Calu3 (cell line): ENCODE measurements around the gene ITPRID1. TPM values are rescaled to one million over a fixed set of nuclear protein-coding genes. Genes with fewer than 3 reads are reported as not detected.

Experiments used
- BruUV-seq: library from RNA; stranded (reverse); fragments of 400-500 nt; replicated peaks from 2 replicates; lab custom pipeline; 2021; lab: Mats Ljungman, UMichigan
- CTCF ChIA-PET: fragments of 300-600 bp; sonication (Branson Sonifier 250); formaldehyde crosslinking; loops from one replicate; lab custom pipeline; 2022; ENCODE audit warnings: antibody characterized with exemption; lab: Charles Lee
- DNase-seq: peaks from one replicate; pipeline ENCODE4 v3.0.0; 2022
- H3K27ac Mint-ChIP-seq: one replicate; pipeline ENCODE4 v1.8.0; 2022; ENCODE audit warnings: mixed read lengths; ENCODE audit not compliant: unreplicated experiment
- H3K27me3 Mint-ChIP-seq: one replicate; pipeline ENCODE4 v1.8.0; 2022; ENCODE audit warnings: mixed read lengths; ENCODE audit not compliant: unreplicated experiment
- H3K36me3 Mint-ChIP-seq: one replicate; pipeline ENCODE4 v1.8.0; 2022; ENCODE audit warnings: mild to moderate bottlenecking, moderate library complexity, mixed read lengths; ENCODE audit not compliant: insufficient read depth, unreplicated experiment
- H3K4me1 Mint-ChIP-seq: one replicate; pipeline ENCODE4 v1.8.0; 2022; ENCODE audit warnings: mild to moderate bottlenecking, low read depth, mixed read lengths; ENCODE audit not compliant: unreplicated experiment
- H3K4me3 Mint-ChIP-seq: one replicate; pipeline ENCODE4 v1.8.0; 2022; ENCODE audit warnings: mild to moderate bottlenecking, low read depth, moderate library complexity, mixed read lengths; ENCODE audit not compliant: unreplicated experiment
- H3K9me3 Mint-ChIP-seq: one replicate; pipeline ENCODE4 v1.8.0; 2022; ENCODE audit warnings: low read depth, mixed read lengths; ENCODE audit not compliant: unreplicated experiment
- intact Hi-C: fragments of 100-400 bp; cut with micrococcal nuclease; formaldehyde crosslinking; loops from one replicate; pipeline ENCODE4 v1.10.0; 2022; ENCODE audit not compliant: unreplicated experiment
- total RNA-seq: library from RNA; stranded (reverse); gene quantifications from 2 replicates; pipeline ENCODE4 v1.2.3, GENCODE V29; 2022
- TF ChIP-seq, protein P1 (sequence below): fragments of 200-600 bp; IDR thresholded peaks from one replicate; pipeline ENCODE4 v1.8.0; 2022; ENCODE audit warnings: antibody characterized with exemption; ENCODE audit not compliant: unreplicated experiment

ITPRID1 gene
- total RNA-seq, 1 experiment from 2014 or later: 3.8 TPM

DNA sequence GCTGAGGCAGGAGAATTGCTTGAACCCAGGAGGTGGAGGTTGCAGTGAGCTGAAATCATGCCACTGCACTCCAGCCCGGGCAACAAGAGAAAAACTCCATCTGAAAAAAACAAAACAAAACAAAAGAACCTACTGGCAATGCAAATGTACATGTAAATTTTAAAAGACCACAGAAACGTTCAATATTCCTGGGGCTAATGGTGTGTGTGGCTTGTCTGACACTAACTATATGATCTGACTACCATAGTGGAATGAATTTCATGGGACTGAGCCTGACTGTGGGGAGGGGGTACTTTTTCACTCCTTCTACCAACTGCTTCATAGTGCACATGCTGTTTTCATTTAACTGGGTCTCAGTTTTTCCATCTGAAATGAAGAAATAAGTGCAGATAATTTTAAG is 69.6 kb downstream of the ITPRID1 start:
- H3K9me3 Mint-ChIP-seq: peaks cover 3% of the 10 kb centered on the region
- no peak overlapping the region for H3K4me3 Mint-ChIP-seq
- CTCF ChIA-PET: interaction anchor here (1.0 kb wide), 1 partner anchor 33 kb away, joined by 3 read pairs; no protein-coding TSS in a partner anchor
- TF ChIP-seq, protein P1, sequence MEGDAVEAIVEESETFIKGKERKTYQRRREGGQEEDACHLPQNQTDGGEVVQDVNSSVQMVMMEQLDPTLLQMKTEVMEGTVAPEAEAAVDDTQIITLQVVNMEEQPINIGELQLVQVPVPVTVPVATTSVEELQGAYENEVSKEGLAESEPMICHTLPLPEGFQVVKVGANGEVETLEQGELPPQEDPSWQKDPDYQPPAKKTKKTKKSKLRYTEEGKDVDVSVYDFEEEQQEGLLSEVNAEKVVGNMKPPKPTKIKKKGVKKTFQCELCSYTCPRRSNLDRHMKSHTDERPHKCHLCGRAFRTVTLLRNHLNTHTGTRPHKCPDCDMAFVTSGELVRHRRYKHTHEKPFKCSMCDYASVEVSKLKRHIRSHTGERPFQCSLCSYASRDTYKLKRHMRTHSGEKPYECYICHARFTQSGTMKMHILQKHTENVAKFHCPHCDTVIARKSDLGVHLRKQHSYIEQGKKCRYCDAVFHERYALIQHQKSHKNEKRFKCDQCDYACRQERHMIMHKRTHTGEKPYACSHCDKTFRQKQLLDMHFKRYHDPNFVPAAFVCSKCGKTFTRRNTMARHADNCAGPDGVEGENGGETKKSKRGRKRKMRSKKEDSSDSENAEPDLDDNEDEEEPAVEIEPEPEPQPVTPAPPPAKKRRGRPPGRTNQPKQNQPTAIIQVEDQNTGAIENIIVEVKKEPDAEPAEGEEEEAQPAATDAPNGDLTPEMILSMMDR: no peak
- BruUV-seq: no TSS peak
- DNase-seq: no peak
- intact Hi-C loops: no loop called here
- no peaks in the 10 kb centered on the region for H3K27me3 Mint-ChIP-seq
- no peak overlapping the region for H3K27ac Mint-ChIP-seq
- no peaks in the 10 kb centered on the region for H3K4me1 Mint-ChIP-seq
- H3K36me3 Mint-ChIP-seq: no peaks in the 10 kb centered on the region

DNA sequence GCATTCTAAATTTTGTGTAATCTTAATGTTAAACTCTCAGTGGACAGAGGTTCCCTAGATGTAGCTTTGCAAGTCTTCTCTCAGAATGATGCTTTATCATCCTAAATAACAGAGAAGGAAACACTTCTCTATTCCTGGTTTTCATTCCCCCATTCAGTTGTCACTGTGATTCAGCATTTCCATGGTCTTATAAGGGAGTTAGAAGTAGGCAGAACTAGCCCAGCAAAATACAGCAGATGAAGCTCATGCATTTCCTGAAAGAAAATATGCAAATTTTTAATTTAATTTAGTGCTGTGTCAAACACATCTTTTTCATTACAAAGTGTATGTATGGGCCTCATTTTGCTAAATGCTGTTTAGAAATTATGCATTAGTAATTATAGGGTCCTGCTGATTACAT is 70.1 kb downstream of the ITPRID1 start:
- H3K27me3 Mint-ChIP-seq: no peaks in the 10 kb centered on the region
- intact Hi-C loops: no loop called here
- no peaks in the 10 kb centered on the region for H3K4me1 Mint-ChIP-seq
- H3K27ac Mint-ChIP-seq: no peak overlapping the region
- TF ChIP-seq, protein P1: no peak
- BruUV-seq: no TSS peak
- H3K9me3 Mint-ChIP-seq: peaks cover 3% of the 10 kb centered on the region
- no peak overlapping the region for H3K4me3 Mint-ChIP-seq
- no peak for DNase-seq
- no peaks in the 10 kb centered on the region for H3K36me3 Mint-ChIP-seq
- CTCF ChIA-PET: interaction anchor here (1.0 kb wide), 1 partner anchor 33 kb away, joined by 3 read pairs; no protein-coding TSS in a partner anchor

DNA sequence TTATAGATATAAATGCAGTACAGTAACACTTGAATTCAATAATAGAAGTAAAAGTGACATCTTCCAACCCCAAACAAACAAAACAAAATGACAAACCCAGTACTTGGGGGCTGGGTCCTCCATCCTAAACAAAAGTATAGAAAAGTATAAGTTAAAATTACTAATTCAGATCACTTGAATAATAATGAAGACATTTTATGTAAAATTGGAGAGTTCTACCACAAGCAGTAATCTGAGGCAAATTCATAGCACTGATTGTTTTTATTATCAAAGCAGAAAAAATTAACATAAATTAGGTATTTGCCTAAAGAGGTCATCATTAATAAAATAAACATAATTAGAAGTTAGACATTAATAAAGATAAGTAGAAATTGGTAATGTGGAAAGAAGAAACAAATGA is 81.5 kb downstream of the ITPRID1 start:
- Mint-ChIP-seq H3K27me3 (no peaks in the 10 kb centered on the region), H3K4me3 (no peak overlapping the region), H3K36me3 (no peaks in the 10 kb centered on the region), H3K9me3 (peaks cover 3% of the 10 kb centered on the region), H3K27ac (no peak overlapping the region), H3K4me1 (no peaks in the 10 kb centered on the region)
- intact Hi-C loops: no loop called here
- DNase-seq: no peak
- TF ChIP-seq, protein P1: no peak
- BruUV-seq: no TSS peak
- CTCF ChIA-PET: no interaction called here

DNA sequence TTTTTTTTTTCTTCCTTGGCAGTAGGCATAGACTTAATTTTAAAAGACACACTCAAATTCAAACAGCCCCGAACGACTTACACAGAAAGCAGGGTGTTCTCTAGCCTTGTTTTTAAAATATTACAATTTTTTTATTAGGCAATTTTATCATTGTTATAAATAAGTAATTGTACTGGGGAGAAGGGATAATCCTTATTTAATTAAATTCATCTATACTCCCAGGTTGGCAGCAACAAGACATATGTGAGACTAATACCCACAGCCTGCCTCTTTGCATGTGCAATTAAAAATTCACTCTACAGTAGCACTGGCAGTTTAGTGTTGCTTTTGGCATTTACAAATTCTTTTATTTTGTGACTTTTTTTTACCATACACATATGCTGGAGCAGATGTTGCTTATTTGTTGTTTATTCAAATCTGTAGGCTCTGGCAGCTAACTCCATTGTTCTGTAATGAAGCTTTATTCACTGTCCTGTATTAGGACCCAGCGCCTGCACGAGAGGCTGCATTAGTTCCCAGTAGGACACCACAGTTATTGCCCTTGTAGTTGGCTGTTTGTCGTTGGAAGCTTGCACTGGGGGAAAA is 88.2 kb downstream of the ITPRID1 start:
- TF ChIP-seq, protein P1: no peak
- Mint-ChIP-seq H3K27me3 (no peaks in the 10 kb centered on the region), H3K4me3 (no peak overlapping the region), H3K4me1 (peaks cover 5% of the 10 kb centered on the region), H3K9me3 (no peaks in the 10 kb centered on the region), H3K36me3 (no peaks in the 10 kb centered on the region), H3K27ac (no peak overlapping the region)
- no TSS peak for BruUV-seq
- CTCF ChIA-PET: no interaction called here
- intact Hi-C loops: no loop called here
- DNase-seq: no peak
